Activated naive CD4-positive, alpha-beta T cell treated with anti-CD3 and anti-CD28 coated beads for 36 hours (primary cell): ENCODE measurements around the gene PDSS1. TPM values are rescaled to one million over a fixed set of nuclear protein-coding genes. Genes with fewer than 3 reads are reported as not detected.
"Not testable (repeated sequence)": the region's sequence is repeated elsewhere in the genome, so short reads cannot be mapped to it uniquely, and the experiment has no call there.

Experiments used
- CTCF ChIA-PET: fragments of 350-600 bp; sonication (Branson Sonifier 250); formaldehyde crosslinking; loops from one replicate; lab custom pipeline; 2021; ENCODE audit warnings: antibody characterized with exemption; lab: Charles Lee
- DNase-seq: peaks from one replicate; pipeline ENCODE4 v3.0.0-alpha.2; 2020
- H3K27ac Mint-ChIP-seq: one replicate; pipeline ENCODE4 v1.8.0; 2021; ENCODE audit warnings: mild to moderate bottlenecking, mixed read lengths
- H3K27me3 Mint-ChIP-seq: one replicate; pipeline ENCODE4 v1.8.0; 2021; ENCODE audit warnings: low read depth, mixed read lengths
- H3K36me3 Mint-ChIP-seq: one replicate; pipeline ENCODE4 v1.8.0; 2021; ENCODE audit warnings: low read depth, mixed read lengths
- H3K4me1 Mint-ChIP-seq: one replicate; pipeline ENCODE4 v1.8.0; 2021; ENCODE audit warnings: low read depth, mixed read lengths
- H3K4me3 Mint-ChIP-seq: one replicate; pipeline ENCODE4 v1.8.0; 2021; ENCODE audit warnings: mild to moderate bottlenecking, moderate library complexity, mixed read lengths
- H3K9me3 Mint-ChIP-seq: one replicate; pipeline ENCODE4 v1.8.0; 2021; ENCODE audit warnings: mixed read lengths
- intact Hi-C: fragments of 100-400 bp; cut with micrococcal nuclease; formaldehyde crosslinking; loops from one replicate; pipeline ENCODE4 v1.15.1; 2023
- total RNA-seq, 2 experiments: library from RNA; stranded (reverse); gene quantifications; one replicate each; pipeline ENCODE4 v1.2.3, GENCODE V29; 2021

The PDSS1 gene, protein sequence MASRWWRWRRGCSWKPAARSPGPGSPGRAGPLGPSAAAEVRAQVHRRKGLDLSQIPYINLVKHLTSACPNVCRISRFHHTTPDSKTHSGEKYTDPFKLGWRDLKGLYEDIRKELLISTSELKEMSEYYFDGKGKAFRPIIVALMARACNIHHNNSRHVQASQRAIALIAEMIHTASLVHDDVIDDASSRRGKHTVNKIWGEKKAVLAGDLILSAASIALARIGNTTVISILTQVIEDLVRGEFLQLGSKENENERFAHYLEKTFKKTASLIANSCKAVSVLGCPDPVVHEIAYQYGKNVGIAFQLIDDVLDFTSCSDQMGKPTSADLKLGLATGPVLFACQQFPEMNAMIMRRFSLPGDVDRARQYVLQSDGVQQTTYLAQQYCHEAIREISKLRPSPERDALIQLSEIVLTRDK
- total RNA-seq, result 10 to 100 TPM; 14.5 to 16.0 TPM

- DNase-seq, result peak; percentile 72
- CTCF ChIA-PET, result interaction anchor here (0.6 to 1.8 kb wide), 6 partner anchors 9 to 29 kb away, joined by 3 to 7 read pairs (median 4); no protein-coding TSS in a partner anchor
- Mint-ChIP-seq H3K9me3 (no peaks in the 10 kb centered on the region), H3K4me3 (peak within 1 kb of the TSS; percentile 96), H3K36me3 (peaks cover 23% of the 10 kb centered on the region), H3K4me1 (peaks cover 39% of the 10 kb centered on the region), H3K27me3 (no peaks in the 10 kb centered on the region), H3K27ac (peak within 1 kb of the TSS; percentile 89)
- intact Hi-C loops, result loop anchor here (1.0 to 10.0 kb wide), 9 partner anchors 14 to 545 kb away; partner anchors contain the start of genes ANKRD26 and MASTL
These were observed at the start of gene PDSS1 for GRCh38 chr10:26697163-26697921. Gene PDSS1 (plus strand): TSS chr10:26697701. CDS start chr10:26697712, 11 bp downstream.

DNA sequence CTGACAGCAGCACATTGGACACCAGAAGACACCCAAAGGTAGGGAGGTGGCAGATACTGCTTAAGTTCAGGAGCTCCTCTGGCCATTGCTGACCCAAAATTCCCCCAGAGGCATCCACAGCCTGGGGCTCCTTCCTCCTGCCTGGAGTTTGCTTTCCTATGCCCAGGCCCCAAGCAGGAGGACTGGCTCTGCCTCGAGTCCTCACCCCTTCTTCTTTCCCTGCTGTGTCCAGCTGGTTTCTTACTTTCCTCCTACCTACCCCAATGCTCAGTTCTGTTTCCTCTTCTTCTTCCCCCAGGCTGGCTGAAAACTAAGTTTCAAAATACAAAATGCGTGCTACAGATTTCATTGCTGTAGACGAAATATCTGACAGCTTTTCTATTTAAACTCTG is 49.3 kb upstream of the PDSS1 start:
- CTCF ChIA-PET, result not testable (repeated sequence)

GRCh38 chr10:26650406-26650805 is 47.1 kb upstream of the PDSS1 start:
- Mint-ChIP-seq H3K4me1 (peaks cover 7% of the 10 kb centered on the region), H3K27me3 (no peaks in the 10 kb centered on the region), H3K36me3 (no peaks in the 10 kb centered on the region), H3K9me3 (no peaks in the 10 kb centered on the region), H3K4me3 (no peak overlapping the region), H3K27ac (no peak overlapping the region)
- CTCF ChIA-PET, result interaction anchor here (0.6 kb wide), 1 partner anchor 753 kb away, joined by 6 read pairs; no protein-coding TSS in a partner anchor
- DNase-seq, result no peak
- intact Hi-C loops, result no loop called here

More for the DNA sequence above, 49.3 kb upstream of the PDSS1 start:
- DNase-seq, H3K9me3 Mint-ChIP-seq, H3K4me1 Mint-ChIP-seq, H3K27me3 Mint-ChIP-seq, H3K4me3 Mint-ChIP-seq, intact Hi-C loops, H3K36me3 Mint-ChIP-seq, H3K27ac Mint-ChIP-seq: not testable (repeated sequence)

- CTCF ChIA-PET, DNase-seq, H3K36me3 Mint-ChIP-seq, H3K27ac Mint-ChIP-seq, H3K4me3 Mint-ChIP-seq, H3K4me1 Mint-ChIP-seq, H3K27me3 Mint-ChIP-seq, intact Hi-C loops, H3K9me3 Mint-ChIP-seq: not testable (repeated sequence)
These were observed 46.0 kb upstream of the PDSS1 start for GRCh38 chr10:26651476-26651875.

- no peaks in the 10 kb centered on the region for H3K36me3 Mint-ChIP-seq
- no peak for DNase-seq
- no peak overlapping the region for H3K4me3 Mint-ChIP-seq
- intact Hi-C loops, result no loop called here
- no peaks in the 10 kb centered on the region for H3K27me3 Mint-ChIP-seq
- no peak overlapping the region for H3K27ac Mint-ChIP-seq
- CTCF ChIA-PET, result no interaction called here
- no peaks in the 10 kb centered on the region for H3K4me1 Mint-ChIP-seq
- no peaks in the 10 kb centered on the region for H3K9me3 Mint-ChIP-seq
These were observed 44.5 kb upstream of the PDSS1 start for GRCh38 chr10:26653004-26653403.

GRCh38 chr10:26655746-26656145 is 41.8 kb upstream of the PDSS1 start:
- CTCF ChIA-PET, result no interaction called here
- DNase-seq, result no peak
- no peaks in the 10 kb centered on the region for H3K9me3 Mint-ChIP-seq
- H3K36me3 Mint-ChIP-seq, result no peaks in the 10 kb centered on the region
- H3K27me3 Mint-ChIP-seq, result no peaks in the 10 kb centered on the region
- H3K4me3 Mint-ChIP-seq, result no peak overlapping the region
- no peak overlapping the region for H3K27ac Mint-ChIP-seq
- H3K4me1 Mint-ChIP-seq, result no peaks in the 10 kb centered on the region
- intact Hi-C loops, result no loop called here

DNA sequence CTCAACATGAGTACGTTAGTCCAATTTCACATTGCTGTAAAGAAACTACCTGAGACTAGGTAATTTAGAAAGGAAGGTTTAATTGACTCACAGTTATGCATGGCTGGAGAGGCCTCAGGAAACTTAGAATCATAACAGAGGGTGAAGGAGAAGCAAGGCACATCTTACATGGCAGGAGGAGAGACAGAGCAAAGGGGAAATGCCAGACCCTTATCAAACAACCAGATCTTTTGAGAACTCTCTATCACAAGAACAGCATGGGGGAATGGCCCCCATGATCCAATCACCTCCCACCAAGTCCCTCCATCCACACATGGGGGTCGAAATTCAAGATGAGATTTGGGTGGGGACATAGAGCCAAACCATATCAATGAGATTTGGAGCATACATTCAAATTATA is 34.6 kb upstream of the PDSS1 start:
- no peaks in the 10 kb centered on the region for H3K36me3 Mint-ChIP-seq
- no peak overlapping the region for H3K27ac Mint-ChIP-seq
- no peaks in the 10 kb centered on the region for H3K4me1 Mint-ChIP-seq
- DNase-seq, result no peak
- H3K27me3 Mint-ChIP-seq, result no peaks in the 10 kb centered on the region
- intact Hi-C loops, result no loop called here
- no peak overlapping the region for H3K4me3 Mint-ChIP-seq
- peaks cover 5% of the 10 kb centered on the region for H3K9me3 Mint-ChIP-seq
- CTCF ChIA-PET, result no interaction called here

DNA sequence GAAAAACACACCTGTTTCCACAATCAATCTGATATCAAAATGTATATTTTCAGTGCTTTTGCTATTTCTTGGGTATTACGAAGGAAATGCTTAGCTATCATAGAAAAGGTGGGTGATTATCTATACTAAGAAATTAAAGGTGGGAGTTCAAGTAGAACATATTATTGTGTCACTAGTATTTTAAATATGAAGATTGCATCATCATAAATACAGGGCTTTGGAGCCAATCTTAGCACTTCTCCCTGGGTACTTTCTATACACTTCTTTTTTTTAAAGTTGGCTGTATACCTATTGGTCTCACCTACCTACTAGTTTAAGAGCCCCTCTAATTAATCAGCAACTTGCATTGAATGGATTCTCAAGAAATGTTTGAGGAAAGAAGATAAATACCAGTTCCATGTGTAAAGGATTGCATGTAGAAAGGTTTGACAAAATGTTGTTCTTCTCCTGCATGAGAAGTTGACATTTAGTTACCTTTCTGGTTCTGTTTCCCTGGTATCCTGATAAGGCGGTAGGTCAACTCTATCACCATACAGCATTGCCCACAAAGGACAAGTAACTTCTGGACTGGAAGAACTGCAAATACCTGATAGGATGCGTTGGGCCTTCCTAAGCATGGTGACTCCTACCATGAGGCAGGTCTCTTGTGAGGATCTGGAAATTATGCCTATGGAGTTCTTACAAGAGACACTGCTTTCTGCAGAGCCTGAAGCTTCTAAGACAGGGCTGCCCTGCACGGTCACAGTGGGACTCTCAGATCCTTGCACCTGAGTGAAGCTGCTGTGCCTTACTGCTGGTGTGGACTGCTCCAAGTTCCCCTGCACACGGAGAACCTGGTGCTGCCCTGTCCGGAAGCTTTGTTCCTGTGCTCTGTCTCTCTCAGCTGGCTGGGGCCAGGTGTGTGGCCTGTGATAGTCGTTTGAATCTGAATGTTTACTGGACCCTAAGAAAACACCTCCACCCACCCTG is 32.1 kb upstream of the PDSS1 start:
- no peaks in the 10 kb centered on the region for H3K36me3 Mint-ChIP-seq
- CTCF ChIA-PET, result interaction anchor here (0.6 to 0.8 kb wide), 2 partner anchors 11 to 61 kb away, joined by 3 read pairs; no protein-coding TSS in a partner anchor
- peaks cover 5% of the 10 kb centered on the region for H3K9me3 Mint-ChIP-seq
- no peak overlapping the region for H3K4me3 Mint-ChIP-seq
- no peaks in the 10 kb centered on the region for H3K27me3 Mint-ChIP-seq
- no peaks in the 10 kb centered on the region for H3K4me1 Mint-ChIP-seq
- no peak overlapping the region for H3K27ac Mint-ChIP-seq
- no peak for DNase-seq
- intact Hi-C loops, result no loop called here

DNA sequence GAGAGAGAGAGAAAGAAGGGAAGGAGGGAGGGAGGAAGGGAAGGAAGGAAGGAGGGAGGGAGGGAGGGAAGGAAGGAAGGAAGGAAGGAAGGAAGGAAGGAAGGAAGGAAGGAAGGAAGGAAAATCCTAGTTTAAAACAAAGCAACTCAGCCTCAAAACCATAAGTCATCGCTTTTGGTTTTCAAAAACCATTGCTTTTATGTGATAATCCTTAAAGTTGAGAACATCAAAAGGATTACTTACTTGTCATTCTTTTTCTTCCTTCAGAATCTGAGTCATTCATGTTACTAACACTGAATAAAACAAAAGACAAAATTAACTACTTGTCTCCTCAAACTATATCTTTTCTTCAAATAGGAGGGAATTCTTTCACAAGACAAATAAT is 21.6 kb upstream of the PDSS1 start:
- no peak for DNase-seq
- Mint-ChIP-seq H3K27me3 (no peaks in the 10 kb centered on the region), H3K4me1 (peaks cover 4% of the 10 kb centered on the region), H3K9me3 (no peaks in the 10 kb centered on the region), H3K36me3 (no peaks in the 10 kb centered on the region), H3K27ac (no peak overlapping the region), H3K4me3 (no peak overlapping the region)
- intact Hi-C loops, result loop anchor here (5.0 kb wide), 1 partner anchor 54 kb away; no protein-coding TSS in a partner anchor
- CTCF ChIA-PET, result no interaction called here

DNA sequence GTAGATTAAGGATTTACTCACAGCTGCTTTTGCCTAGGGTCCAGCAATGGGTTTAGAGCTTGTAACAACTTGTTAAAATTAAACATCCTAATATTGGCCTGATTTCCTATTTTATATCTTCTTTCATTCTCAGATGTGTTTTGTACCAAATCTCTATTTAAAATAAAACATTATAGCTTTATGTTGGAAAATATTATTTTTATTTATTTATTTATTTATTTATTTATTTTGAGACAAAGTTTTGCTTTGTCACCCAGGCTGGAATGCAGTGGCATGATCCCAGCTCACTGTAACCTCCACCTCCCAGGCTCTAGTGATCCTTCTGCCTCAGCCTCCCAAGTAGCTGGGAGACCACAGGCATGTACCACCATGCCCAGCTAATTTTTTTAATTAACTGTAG is 17.9 kb upstream of the PDSS1 start:
- H3K4me1 Mint-ChIP-seq, result peaks cover 25% of the 10 kb centered on the region
- H3K27me3 Mint-ChIP-seq, result no peaks in the 10 kb centered on the region
- no peaks in the 10 kb centered on the region for H3K36me3 Mint-ChIP-seq
- no peaks in the 10 kb centered on the region for H3K9me3 Mint-ChIP-seq
- intact Hi-C loops, result loop anchor here (5.0 kb wide), 1 partner anchor 57 kb away; no protein-coding TSS in a partner anchor
- CTCF ChIA-PET, result interaction anchor here (0.7 to 1.9 kb wide), 6 partner anchors 17 to 1061 kb away, joined by 3 to 6 read pairs (median 3); no protein-coding TSS in a partner anchor
- DNase-seq, result no peak
- no peak overlapping the region for H3K27ac Mint-ChIP-seq
- H3K4me3 Mint-ChIP-seq, result no peak overlapping the region

- intact Hi-C loops, result loop anchor here (5.0 to 10.0 kb wide), 2 partner anchors 181 to 466 kb away; partner anchors contain the start of genes ABI1 and GAD2
- no peak overlapping the region for H3K4me3 Mint-ChIP-seq
- no peaks in the 10 kb centered on the region for H3K36me3 Mint-ChIP-seq
- DNase-seq, result no peak
- no peaks in the 10 kb centered on the region for H3K27me3 Mint-ChIP-seq
- CTCF ChIA-PET, result no interaction called here
- no peaks in the 10 kb centered on the region for H3K9me3 Mint-ChIP-seq
- H3K27ac Mint-ChIP-seq, result no peak overlapping the region
- H3K4me1 Mint-ChIP-seq, result peaks cover 23% of the 10 kb centered on the region
These were observed 16.4 kb upstream of the PDSS1 start for GRCh38 chr10:26681076-26681475.
